Body of pancreas (tissue), 4 donors: ENCODE data around the gene RAP1A.

Experiments used
- POLR2A ChIP-seq, 3 donors: fragments of 450-650 bp; IDR thresholded peaks; one replicate each; pipeline ENCODE4 v1.6.1; 2016; ENCODE audit warnings: antibody characterized with exemption in 3 of 3, mild to moderate bottlenecking in 2 of 3
- TF ChIP-seq, protein P1 (sequence below), 7 experiments: fragments of 450-650 bp in 4 of 7; fragments of 200-600 bp in 3 of 7; sonication (generic) in 3 of 7; IDR thresholded peaks; one replicate each; pipeline ENCODE4 v1.5.1; 2016 to 2019; ENCODE audit warnings: antibody characterized with exemption in 7 of 7

DNA sequence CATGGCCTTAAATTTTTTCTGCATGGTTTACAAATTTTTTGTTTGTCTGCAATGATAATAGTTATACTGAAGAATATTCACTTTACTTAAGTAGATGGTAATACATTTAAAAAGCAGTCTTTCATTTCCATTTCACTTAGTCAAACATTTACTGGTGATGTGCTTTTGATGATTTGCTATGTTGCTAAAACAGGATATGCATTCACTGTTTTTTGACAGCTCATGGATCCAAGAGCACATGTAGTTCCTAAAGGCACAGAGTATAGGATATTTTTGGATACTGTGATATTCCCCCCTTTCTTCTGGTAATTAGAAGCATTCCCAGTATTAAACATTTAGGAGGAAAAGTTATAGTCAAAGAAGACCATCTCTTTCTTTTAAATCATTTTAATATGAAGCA, 45.9 kb downstream of the RAP1A start:
- TF ChIP-seq, protein P1, sequence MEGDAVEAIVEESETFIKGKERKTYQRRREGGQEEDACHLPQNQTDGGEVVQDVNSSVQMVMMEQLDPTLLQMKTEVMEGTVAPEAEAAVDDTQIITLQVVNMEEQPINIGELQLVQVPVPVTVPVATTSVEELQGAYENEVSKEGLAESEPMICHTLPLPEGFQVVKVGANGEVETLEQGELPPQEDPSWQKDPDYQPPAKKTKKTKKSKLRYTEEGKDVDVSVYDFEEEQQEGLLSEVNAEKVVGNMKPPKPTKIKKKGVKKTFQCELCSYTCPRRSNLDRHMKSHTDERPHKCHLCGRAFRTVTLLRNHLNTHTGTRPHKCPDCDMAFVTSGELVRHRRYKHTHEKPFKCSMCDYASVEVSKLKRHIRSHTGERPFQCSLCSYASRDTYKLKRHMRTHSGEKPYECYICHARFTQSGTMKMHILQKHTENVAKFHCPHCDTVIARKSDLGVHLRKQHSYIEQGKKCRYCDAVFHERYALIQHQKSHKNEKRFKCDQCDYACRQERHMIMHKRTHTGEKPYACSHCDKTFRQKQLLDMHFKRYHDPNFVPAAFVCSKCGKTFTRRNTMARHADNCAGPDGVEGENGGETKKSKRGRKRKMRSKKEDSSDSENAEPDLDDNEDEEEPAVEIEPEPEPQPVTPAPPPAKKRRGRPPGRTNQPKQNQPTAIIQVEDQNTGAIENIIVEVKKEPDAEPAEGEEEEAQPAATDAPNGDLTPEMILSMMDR (IDR thresholded peaks at IDR 0.05) = no peak
- no peak for TF ChIP-seq POLR2A (IDR thresholded peaks at IDR 0.05)
